ENCODE results near the gene KIF15.

Gene KIF15

GRCh38 chr3:44883213-44883955 lies 121.8 kb downstream of the KIF15 start:
- no peak for DNase-seq (ENCODE audit: low read depth in 2 of 2)

DNA sequence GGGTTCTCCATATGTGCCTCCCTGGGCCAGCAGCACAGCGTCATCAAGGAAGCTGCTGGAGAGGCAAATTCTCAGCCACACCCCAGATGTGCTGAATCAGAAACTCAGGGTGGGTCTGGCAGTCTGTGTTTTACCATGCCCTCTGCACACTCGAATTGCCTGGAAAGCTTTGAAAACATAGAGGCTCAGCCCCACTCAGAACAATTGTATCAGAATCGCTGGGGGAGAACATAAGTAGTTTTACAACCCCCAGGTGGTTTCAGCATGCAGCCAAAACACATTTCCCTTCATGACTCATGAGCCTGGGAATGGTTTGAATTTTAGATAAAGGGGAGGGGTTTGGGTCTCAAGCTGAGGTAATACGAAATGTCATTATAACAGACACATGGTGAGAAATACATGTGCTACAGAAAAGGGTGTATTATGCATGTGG lies 122.4 kb downstream of the KIF15 start:
- no peak for DNase-seq (ENCODE audit: low read depth in 2 of 2)

DNA sequence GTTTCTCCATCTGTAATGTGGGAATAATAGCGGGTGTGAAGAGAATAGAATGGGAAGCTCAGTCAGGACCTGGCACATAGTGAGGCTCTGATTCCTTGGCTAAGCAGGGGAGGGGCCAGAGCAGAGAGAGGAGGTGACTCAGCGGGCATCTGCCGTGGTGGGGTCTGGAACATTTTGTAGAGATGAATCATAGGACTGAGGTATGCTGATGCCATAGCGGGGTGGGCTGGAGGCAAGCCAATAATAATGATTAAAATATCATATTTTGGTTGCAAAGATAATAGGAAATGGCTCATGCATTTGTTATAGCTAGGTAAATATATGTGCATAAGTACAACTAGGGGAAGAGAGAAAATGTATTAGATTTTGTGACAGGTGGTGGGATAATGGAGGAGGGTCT lies 124.0 kb downstream of the KIF15 start:
- no peak for DNase-seq (ENCODE audit: low read depth in 2 of 2)

GRCh38 chr3:44886561-44886960 lies 125.0 kb downstream of the KIF15 start:
- DNase-seq (ENCODE audit: low read depth in 2 of 2) = no peak

- no peak for DNase-seq (ENCODE audit: low read depth in 2 of 2)
Observed at GRCh38 chr3:44887101-44887500, 125.5 kb downstream of the KIF15 start.

DNA sequence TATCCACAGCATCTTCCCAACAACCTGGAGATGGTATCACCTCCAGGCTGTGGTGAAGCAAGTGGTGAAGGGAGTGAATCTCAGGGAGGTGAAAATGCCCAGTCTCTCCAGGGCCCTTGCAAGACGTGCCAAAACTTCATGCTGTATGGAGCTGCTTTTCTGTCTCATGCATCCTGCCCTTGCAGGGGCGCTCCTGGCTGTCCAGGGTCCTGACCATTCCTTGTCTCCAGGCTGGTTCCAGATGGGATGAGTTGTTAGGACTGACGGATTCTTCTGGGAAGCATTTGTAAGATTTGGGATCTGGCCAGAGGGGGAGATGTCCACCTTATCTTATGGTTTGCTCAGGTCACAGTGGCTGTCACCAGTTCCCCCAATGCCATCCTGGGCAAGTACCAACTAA lies 128.7 kb downstream of the KIF15 start:
- no peak for DNase-seq (ENCODE audit: low read depth in 2 of 2)

DNA sequence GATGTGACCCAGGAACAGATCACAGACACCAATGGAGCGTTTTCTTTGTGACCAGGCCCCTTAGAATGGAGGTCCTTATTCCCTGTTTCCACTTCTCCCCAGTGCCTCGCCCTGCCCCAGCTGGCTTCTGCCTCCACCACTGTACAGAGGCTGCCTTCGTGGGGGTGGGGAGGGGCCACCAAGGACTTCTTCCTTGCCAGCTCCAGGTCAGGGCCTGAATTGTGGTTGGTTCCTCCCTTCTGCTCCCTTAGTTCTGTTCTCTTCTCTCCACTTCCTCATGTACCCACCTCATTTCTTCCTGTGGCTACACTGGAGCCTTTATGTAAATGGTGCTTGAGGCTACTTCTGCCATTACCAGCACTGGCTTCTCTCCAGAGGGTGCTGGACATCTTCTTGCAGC lies 129.3 kb downstream of the KIF15 start:
- DNase-seq (ENCODE audit: low read depth in 2 of 2) = no peak

- no peak for DNase-seq (ENCODE audit: low read depth in 2 of 2)
Observed at GRCh38 chr3:44892689-44893088, 131.1 kb downstream of the KIF15 start.

DNA sequence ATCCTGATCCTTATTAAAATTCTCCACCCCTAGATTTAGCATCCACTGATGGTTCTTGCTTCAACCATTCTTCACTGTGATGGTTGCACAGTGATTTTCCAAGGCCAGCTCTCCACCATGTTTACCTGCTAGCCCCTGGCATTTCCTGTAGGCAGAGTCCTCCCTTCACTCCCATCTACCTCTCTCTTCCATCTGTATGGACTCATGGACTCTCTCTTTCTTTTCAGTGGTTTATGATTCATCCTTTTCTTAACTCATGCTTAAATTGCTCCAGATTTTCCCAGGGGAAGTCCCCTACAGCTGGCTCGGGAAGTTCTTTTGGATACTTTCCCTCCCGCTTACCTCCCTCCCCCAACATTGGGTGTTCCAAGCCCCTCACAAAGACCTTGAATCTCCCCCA lies 131.5 kb downstream of the KIF15 start:
- DNase-seq (ENCODE audit: low read depth in 2 of 2) = no peak

- DNase-seq (ENCODE audit: low read depth in 2 of 2) = no peak
Observed at GRCh38 chr3:44894485-44894884, 132.9 kb downstream of the KIF15 start.

- DNase-seq (ENCODE audit: low read depth in 2 of 2) = no peak
Observed at GRCh38 chr3:44896440-44896839, 134.8 kb downstream of the KIF15 start.

DNA sequence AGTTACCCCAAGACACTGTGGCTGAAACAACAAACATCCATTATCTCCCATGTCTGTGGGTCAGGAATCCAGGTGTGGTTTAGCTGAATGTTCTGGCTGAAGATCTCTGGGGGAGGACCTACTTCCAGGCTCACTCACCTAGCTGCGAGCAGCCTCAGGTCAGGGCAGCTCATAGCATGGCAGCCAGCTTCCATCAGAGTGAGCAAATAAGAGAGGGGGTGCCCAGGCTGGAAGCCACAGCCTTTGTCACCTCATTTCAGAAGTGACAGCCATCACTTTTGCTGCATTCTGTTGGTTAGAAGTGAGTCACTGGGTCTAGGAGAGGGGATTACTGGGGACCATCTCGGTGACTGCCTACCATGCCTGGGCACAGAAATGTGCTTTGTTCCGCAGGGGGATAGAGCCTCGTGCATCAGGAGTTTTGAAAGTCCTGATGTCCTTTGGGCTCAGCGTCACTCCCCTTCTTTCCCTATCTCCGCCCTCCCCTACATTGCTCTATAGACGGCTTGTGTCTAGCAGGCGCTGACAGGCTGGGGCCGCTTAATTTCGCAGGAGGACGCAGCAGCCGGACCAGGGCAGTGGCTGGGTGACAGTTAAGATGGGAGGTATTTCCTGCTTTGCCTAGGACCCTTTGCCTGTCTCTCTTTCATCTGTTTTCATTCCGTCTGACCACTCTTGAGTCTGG lies 138.2 kb downstream of the KIF15 start:
- DNase-seq (ENCODE audit: low read depth in 2 of 2) = no peak

DNA sequence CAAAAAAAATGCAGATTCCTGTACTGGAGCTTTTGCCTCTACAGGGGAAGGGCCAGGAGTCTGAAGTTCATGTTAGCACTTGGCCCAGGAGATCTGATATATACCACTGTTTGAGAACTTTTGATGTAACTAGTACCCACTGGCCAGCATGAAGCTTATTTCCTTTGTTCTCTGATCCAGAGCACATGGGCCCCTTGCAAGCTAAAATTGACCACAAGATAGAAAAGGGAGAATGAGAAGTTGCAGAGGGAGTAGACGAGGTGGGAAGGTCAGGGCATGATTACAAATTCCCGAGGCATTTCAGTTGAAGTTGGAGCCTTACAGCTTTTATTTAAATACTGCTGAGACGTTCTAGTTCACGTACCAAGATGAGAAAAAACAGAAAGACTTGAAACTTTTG lies 141.0 kb downstream of the KIF15 start:
- DNase-seq (ENCODE audit: low read depth in 2 of 2) = no peak
